ENCODE measurements around the gene C5orf47. TPM values are rescaled to one million over a fixed set of nuclear protein-coding genes. Genes with fewer than 3 reads are reported as not detected.

C5orf47 gene
- total RNA-seq, 1 donor from 2014 or later, result not detected

DNA sequence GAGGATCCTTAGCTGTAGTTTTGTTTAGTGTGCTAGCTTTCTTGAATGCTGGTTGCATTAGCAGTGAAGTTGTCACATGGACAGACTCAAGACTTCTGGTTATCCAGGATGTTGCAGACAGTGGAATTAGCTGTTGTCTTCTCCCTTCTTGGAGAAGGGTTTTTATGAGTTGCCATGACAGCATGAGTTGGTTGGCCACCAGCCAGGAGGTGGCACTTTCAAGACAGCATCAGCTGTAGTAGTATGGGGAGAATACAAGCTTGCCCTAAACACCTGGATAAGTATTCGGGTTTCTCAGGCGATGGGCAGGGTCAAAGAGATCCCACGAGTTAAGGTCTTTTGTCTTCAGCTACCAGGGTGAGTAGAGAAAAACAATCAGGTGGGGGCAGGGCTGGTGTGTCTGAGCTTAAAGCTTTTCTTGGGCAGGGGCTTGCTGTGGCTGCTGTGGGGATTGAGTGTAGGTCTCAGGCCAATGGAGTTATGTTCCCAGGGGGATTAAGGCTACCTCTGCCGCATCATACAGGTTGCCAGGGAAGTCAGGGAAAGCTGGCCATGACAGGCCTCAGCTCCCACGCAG lies 7.7 kb upstream of the C5orf47 start:
- Histone ChIP-seq H4K20me1 (ENCODE audit: insufficient read depth, low read length) (no peaks in the 10 kb centered on the region), H3K27ac (ENCODE audit: low read depth, low read length) (no peak overlapping the region), H3K4me3 (ENCODE audit: insufficient read depth, low read depth, low read length) (no peak overlapping the region), H3K27me3 (ENCODE audit: insufficient read depth, low read length) (peaks cover 9% of the 10 kb centered on the region), H2AFZ (ENCODE audit: low read depth, low read length) (no peak overlapping the region), H3K4me1 (ENCODE audit: insufficient read depth, low read length) (no peaks in the 10 kb centered on the region), H3K9ac (ENCODE audit: low read length) (no peak overlapping the region), H3K4me2 (ENCODE audit: low read length) (no peak overlapping the region), H3K36me3 (ENCODE audit: insufficient read depth, low read length) (no peaks in the 10 kb centered on the region), H3K9me3 (ENCODE audit: insufficient read depth, low read depth, low read length) (no peaks in the 10 kb centered on the region), H3K79me2 (ENCODE audit: insufficient read depth, low read length) (no peaks in the 10 kb centered on the region)
- H3K36me3 Mint-ChIP-seq (ENCODE audit: low read depth, unreplicated experiment), result no peaks in the 10 kb centered on the region
- no peak overlapping the region for H3K4me3 Mint-ChIP-seq (ENCODE audit: unreplicated experiment)
- no peak for TF ChIP-seq EZH2 (IDR thresholded peaks at IDR 0.05; ENCODE audit: insufficient read depth, low read length)
- TF ChIP-seq, protein P1, sequence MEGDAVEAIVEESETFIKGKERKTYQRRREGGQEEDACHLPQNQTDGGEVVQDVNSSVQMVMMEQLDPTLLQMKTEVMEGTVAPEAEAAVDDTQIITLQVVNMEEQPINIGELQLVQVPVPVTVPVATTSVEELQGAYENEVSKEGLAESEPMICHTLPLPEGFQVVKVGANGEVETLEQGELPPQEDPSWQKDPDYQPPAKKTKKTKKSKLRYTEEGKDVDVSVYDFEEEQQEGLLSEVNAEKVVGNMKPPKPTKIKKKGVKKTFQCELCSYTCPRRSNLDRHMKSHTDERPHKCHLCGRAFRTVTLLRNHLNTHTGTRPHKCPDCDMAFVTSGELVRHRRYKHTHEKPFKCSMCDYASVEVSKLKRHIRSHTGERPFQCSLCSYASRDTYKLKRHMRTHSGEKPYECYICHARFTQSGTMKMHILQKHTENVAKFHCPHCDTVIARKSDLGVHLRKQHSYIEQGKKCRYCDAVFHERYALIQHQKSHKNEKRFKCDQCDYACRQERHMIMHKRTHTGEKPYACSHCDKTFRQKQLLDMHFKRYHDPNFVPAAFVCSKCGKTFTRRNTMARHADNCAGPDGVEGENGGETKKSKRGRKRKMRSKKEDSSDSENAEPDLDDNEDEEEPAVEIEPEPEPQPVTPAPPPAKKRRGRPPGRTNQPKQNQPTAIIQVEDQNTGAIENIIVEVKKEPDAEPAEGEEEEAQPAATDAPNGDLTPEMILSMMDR (IDR thresholded peaks at IDR 0.05; ENCODE audit: insufficient read depth, low read depth, low read length), result no peak
- H3K27ac Mint-ChIP-seq (ENCODE audit: unreplicated experiment), result no peak overlapping the region
- no peaks in the 10 kb centered on the region for H3K4me1 Mint-ChIP-seq (ENCODE audit: low read depth, unreplicated experiment)
- DNase-seq (ENCODE audit: low read depth) (no peak), FAIRE-seq (no peak)
- H3K9me3 Mint-ChIP-seq (ENCODE audit: unreplicated experiment), result peaks cover 3% of the 10 kb centered on the region
- peaks cover 9% of the 10 kb centered on the region for H3K27me3 Mint-ChIP-seq (ENCODE audit: low read depth, unreplicated experiment)

DNA sequence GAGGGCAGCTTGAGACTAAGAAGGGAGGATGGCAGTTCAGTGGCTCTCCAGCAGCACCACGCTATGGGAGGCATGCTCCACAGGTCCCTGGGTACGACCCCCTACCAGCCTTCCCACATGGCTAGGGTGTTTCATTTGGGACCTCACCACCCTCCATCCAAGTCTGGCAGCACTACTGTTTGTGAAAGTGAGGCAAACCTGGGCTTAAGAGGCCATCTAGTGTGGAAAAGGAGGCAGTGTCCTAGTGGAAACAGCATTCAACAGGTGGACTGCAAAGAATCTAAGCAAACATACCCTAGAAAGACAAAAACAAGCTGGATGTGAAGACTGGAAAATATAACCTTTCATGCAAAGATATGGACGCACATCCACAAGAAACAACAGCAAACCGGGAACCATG lies 4.8 kb upstream of the C5orf47 start:
- Histone ChIP-seq H3K9ac (ENCODE audit: low read length) (no peak overlapping the region), H3K4me3 (ENCODE audit: insufficient read depth, low read depth, low read length) (no peak overlapping the region), H3K4me2 (ENCODE audit: low read length) (no peak overlapping the region), H3K9me3 (ENCODE audit: insufficient read depth, low read depth, low read length) (no peaks in the 10 kb centered on the region), H2AFZ (ENCODE audit: low read depth, low read length) (no peak overlapping the region), H3K27ac (ENCODE audit: low read depth, low read length) (no peak overlapping the region), H3K36me3 (ENCODE audit: insufficient read depth, low read length) (no peaks in the 10 kb centered on the region), H3K27me3 (ENCODE audit: insufficient read depth, low read length) (peaks cover 9% of the 10 kb centered on the region), H4K20me1 (ENCODE audit: insufficient read depth, low read length) (no peaks in the 10 kb centered on the region), H3K79me2 (ENCODE audit: insufficient read depth, low read length) (no peaks in the 10 kb centered on the region), H3K4me1 (ENCODE audit: insufficient read depth, low read length) (no peaks in the 10 kb centered on the region)
- no peak for TF ChIP-seq EZH2 (IDR thresholded peaks at IDR 0.05; ENCODE audit: insufficient read depth, low read length)
- TF ChIP-seq, protein P1 (IDR thresholded peaks at IDR 0.05; ENCODE audit: insufficient read depth, low read depth, low read length), result peak; percentile 40
- H3K36me3 Mint-ChIP-seq (ENCODE audit: low read depth, unreplicated experiment), result no peaks in the 10 kb centered on the region
- no peak overlapping the region for H3K27ac Mint-ChIP-seq (ENCODE audit: unreplicated experiment)
- H3K4me1 Mint-ChIP-seq (ENCODE audit: low read depth, unreplicated experiment), result no peaks in the 10 kb centered on the region
- DNase-seq (ENCODE audit: low read depth) (no peak), FAIRE-seq (no peak)
- peaks cover 9% of the 10 kb centered on the region for H3K27me3 Mint-ChIP-seq (ENCODE audit: low read depth, unreplicated experiment)
- H3K4me3 Mint-ChIP-seq (ENCODE audit: unreplicated experiment), result no peak overlapping the region
- peaks cover 3% of the 10 kb centered on the region for H3K9me3 Mint-ChIP-seq (ENCODE audit: unreplicated experiment)

DNA sequence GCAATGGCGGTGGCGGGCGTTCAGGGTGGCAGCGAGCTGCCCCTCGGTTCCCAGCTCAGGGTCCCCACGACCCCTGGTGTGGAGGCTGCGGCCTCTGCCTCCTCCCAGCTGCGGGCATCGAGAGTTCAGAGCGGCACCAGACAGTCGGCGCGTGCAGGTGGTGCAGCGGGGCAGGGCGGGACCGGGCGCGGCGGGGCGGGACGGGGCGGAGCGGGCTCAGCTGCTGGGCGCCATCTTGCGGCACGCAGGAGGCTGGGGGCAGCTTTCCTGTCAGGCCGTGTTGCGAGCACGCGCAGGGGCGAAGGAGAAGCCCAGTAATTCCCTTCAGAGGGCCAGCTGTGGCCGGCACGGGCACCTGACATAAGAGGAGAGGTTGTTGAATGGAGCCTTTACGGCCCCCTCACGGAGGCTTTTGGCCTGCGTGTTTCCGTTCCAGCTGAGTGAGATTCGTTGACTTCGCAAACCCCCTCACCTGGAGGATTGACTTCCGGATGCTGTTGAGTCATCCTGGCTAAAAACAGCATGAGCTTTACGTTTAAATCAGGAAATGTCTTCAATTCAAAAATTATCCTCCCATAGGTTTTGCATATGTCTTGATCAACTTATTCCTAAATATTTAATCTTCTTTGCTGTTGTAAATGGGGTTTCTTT lies 587 bp downstream of the C5orf47 start:
- TF ChIP-seq, protein P1 (IDR thresholded peaks at IDR 0.05; ENCODE audit: insufficient read depth, low read depth, low read length), result no peak
- no peak for TF ChIP-seq EZH2 (IDR thresholded peaks at IDR 0.05; ENCODE audit: insufficient read depth, low read length)
- FAIRE-seq (no peak), DNase-seq (ENCODE audit: low read depth) (no peak)
- H3K79me2 ChIP-seq (ENCODE audit: insufficient read depth, low read length), result no peaks in the 10 kb centered on the region
- no peak overlapping the region for H3K27ac ChIP-seq (ENCODE audit: low read depth, low read length)
- H3K4me2 ChIP-seq (ENCODE audit: low read length), result no peak overlapping the region
- no peaks in the 10 kb centered on the region for H3K9me3 ChIP-seq (ENCODE audit: insufficient read depth, low read depth, low read length)
- peaks cover 5% of the 10 kb centered on the region for H3K27me3 ChIP-seq (ENCODE audit: insufficient read depth, low read length)
- no peaks in the 10 kb centered on the region for H3K36me3 ChIP-seq (ENCODE audit: insufficient read depth, low read length)
- H2AFZ ChIP-seq (ENCODE audit: low read depth, low read length), result no peak overlapping the region
- H3K4me1 ChIP-seq (ENCODE audit: insufficient read depth, low read length), result no peaks in the 10 kb centered on the region
- H3K4me1 Mint-ChIP-seq (ENCODE audit: low read depth, unreplicated experiment), result no peaks in the 10 kb centered on the region
- H3K4me3 Mint-ChIP-seq (ENCODE audit: unreplicated experiment), result no peak overlapping the region
- H4K20me1 ChIP-seq (ENCODE audit: insufficient read depth, low read length), result no peaks in the 10 kb centered on the region
- no peaks in the 10 kb centered on the region for H3K36me3 Mint-ChIP-seq (ENCODE audit: low read depth, unreplicated experiment)
- H3K9ac ChIP-seq (ENCODE audit: low read length), result no peak overlapping the region
- peaks cover 7% of the 10 kb centered on the region for H3K9me3 Mint-ChIP-seq (ENCODE audit: unreplicated experiment)
- H3K4me3 ChIP-seq (ENCODE audit: insufficient read depth, low read depth, low read length), result no peak overlapping the region
- no peak overlapping the region for H3K27ac Mint-ChIP-seq (ENCODE audit: unreplicated experiment)
- peaks cover 9% of the 10 kb centered on the region for H3K27me3 Mint-ChIP-seq (ENCODE audit: low read depth, unreplicated experiment)

All from astrocyte (in vitro differentiated cells and primary cell).